CD4-positive, alpha-beta T cell treated with Interferon alpha-2 for 1 hour (primary cell): ENCODE results near the gene MAD1L1.
A peak's percentile ranks its signal among the peaks of the same experiment; 100 is the strongest.

Experiments
- DNase-seq, 2 donors: peaks; one replicate each; pipeline ENCODE4 v3.0.0-alpha.2; 2020 to 2022

The MAD1L1 gene

DNA sequence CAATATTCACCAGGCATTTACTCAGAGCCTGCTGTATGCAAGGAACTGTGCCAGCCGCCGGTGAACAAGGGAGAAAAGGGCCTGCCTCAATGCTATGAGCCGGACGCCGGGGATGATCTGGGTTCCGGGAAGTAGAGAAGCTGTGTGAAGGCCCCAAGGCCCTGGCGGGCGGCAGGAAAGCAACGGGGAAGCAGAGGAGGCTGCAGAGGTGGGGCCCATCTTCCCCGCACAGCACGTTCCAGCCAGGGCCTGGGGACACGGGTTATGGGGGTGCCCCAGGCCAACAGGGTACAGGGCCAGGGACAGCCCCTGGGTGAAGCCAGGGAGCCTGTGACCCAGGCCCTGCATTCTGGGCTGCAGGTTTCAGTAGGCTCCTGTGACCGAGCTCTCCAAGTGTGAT, 179.3 kb downstream of the MAD1L1 start:
- DNase-seq = no peak

- no peak for DNase-seq
Observed at GRCh38 chr7:2052657-2053048, 180.1 kb downstream of the MAD1L1 start.

DNA sequence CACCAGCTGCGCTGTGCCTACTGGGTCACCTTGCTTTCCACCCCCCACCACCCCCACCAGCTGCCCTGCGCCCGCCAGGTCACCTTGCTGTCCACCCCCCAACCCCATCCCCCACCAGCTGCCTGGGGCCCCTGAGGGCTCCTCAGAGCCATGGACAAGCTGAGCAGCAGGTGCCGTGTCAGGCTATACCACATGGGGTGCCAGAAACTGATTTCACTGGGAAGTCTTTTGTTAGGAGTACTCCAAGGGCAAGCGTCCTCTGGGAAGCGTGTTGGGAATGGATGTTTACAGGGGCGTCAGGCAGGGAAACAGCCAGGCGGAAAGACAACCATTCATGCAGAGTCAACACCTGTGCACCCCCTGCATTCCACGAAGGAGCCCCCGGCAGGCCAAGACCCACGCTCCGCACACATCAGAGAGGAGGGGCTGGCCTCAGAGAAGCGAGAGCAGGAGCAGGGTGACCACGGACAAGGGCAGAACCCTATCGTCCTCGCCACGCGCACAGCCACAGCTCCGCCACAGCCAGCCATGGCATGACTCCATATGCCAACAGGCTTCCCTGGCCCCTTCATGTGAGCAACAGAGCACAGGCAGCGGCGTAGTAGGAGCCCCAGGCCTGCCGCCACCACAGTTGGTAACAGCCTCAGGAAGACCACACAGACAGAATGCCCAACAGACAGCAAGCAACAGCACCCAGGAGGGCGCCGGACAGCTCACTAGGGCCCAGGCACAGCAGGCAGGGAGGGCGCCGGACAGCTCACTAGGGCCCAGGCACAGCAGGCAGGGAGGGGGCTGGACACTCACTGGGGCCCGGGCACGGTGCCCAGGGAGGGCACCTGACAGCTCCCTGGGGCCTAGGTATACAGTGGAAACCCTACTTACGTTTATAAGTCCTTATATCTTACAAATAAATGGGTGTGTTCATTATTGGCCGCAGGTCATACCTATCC, 180.8 kb downstream of the MAD1L1 start:
- no peak for DNase-seq

DNA sequence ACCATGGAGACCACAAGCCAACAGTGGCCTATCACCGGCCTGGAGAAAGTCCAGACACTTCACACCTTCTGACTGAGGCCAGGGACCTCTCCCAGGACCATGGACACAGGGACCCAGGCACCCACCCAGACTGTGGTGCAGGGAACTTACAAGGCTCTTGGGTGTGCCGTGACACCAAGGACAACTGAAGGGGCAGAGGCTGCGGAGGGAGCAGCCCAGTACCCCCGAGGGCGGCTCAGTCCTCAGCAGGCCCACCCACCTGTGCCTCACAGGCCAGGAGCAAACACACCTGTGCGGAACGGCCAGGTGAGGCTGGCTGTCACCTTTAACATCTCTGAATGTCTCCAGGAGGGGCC, 182.3 kb downstream of the MAD1L1 start:
- DNase-seq = no peak

DNA sequence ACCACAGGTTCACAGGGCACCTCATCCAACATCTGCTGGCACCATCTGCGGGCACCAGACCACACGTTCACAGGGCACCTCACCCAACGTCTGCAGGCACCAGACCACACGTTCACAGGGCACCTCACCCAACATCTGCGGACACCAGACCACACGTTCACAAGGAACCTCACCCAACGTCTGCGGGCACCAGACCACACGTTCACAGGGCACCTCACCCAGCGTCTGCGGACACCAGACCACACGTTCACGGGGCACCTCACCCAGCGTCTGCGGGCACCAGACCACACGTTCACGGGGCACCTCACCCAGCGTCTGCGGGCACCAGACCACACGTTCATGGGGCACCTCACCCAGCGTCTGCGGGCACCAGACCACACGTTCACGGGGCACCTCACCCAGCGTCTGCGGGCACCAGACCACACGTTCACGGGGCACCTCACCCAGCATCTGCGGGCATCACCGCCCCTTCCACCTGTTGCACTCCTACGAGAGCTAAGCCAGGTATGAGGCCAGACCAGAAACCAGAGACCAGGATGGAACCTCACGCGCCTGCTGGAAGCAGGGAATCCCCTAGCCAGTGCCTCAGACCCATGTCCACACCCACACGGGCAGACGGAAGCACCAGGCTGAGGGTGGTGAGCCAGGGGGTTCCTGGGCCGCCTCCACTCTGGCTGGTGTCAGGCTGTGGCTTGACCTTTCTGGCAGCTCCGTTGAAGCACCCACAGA, 182.8 kb downstream of the MAD1L1 start:
- DNase-seq = peak; percentile 16 to 34

DNA sequence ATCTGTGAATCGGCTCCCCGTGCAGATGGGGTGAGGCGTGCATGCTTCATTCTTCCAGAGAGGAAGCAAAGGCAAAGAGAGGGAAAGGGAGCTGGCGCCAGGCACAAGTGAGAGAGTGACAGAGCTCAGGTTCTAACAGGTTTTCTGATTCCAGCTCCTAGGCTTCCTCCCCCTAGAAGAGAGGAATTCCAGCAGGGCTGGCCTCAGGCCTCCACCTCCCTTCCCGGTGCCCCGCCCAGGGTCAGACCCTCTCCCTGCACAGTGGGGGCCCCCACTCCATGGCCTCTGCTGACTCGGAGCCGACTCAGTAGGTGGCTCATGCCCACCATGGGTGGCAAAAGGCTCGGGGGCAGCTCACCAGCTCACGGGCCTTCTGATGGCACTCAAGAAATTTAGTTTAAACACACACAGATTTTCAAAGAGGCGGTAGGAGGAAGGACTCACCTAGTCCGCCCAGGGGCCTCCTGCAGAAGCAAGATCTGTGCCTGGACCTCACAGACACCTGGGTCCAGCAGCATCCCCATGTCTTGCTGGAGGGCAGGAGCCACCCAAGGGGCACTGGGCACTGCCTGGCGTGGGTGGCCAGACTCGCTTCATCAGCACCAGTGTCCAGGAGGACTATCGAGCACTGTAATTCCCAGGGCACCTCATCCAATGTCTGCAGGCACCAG, 183.5 kb downstream of the MAD1L1 start:
- DNase-seq = no peak

DNA sequence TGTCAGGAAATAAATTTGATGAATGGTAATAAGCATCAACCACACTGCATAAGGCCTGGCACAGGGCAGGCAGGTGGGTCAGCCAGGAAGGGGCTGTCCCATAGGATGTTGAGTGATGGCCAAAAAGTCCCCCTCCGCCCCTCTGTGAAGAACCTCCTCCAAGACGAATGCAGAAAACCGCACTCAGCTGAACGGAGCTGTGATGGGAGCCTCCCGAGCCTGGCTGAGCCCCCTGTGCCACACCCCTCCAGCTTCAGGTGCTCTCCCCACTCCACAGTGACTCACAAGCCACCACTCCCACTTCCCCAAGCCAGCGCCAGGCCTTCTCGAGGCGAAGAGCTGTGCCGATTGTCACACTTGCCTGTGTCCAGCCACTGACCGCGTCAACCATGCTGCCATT, 184.2 kb downstream of the MAD1L1 start:
- no peak for DNase-seq

- DNase-seq = no peak
Observed at GRCh38 chr7:2048006-2048405, 184.7 kb downstream of the MAD1L1 start.

DNA sequence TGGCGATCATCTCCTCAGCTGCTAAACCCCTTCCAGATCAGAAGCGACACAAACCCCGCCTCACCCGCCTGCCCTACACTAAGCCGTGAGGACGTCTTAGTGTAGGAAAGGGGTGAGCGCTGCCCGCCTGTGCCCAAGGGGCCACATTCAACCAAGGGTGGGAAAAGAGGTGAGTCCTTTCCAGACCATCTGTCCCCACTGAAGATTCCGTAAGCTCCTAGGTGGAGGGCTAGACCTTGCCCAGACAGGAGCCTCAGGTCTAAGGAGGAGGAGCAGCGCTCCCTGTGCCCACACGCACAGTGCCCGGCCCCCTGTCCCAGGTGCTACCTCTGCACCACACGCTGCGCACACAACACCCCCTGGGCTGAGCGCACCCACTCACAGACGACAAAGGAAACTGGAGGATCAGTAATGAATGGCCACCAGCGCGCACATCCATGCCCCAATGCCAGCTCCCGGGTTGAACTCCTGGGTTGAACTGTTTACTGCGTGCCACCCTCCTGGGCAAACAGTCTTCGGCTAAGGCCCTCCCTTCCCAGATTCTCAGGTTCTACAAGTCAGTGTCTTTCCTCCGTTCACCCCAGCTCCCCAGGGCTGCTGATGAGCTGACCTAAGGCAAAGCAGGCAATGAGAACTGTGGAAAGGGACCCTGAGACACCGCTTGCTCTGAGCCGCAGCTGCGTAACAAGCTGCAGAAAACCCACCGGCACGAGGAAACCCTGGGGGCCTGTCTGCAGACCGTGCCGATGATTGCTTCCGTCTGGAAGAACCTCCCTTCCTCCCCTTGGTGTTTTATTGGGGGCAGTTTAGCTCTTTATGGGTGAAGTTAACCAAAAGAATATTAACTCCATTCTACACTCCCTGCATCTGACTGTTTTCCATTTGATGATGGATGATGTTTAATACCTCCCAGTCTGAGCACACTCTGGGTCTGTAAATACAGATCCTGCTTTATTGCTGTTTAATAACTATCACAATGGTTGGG, 185.9 kb downstream of the MAD1L1 start:
- no peak for DNase-seq

DNA sequence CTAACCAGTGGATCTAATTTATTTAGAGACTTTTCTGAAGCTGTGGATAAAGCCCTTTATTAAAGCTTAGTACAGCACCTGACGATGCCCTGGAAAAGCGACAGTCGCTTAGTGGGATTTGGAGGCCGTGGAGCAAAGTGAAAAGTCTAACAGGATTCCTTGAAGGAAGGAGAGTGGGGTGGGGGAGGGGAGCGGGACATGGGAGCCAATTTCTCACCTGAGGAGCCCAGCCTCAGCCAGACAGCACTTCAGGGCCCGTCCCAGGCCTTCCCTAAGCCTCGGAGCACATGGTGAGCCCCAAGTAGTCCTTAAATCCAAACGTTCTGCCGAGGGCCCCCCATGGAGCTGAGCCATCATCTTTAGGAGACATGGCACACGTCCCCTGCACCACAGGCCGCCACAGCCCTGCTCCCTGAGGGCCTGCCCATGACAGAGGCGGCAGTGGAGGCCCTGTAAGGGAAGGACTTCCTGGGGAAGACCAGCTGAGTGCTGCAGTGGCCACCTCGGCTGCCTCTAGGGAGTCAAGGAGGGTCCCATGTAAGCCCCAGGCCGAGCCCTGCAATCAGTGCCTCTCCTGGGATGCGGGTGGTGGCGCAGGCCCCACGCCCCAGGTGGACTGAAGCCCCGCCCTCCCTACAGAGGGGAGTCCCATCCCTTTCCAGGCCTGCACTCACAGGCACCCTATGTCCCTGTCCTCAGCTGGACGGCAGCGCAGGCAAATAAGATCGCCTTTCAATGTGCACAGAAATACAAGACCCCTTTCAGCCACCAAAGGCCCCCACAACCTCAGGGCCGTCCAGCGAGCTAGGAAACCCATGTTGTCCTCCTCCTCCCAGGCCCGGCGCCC, 187.0 kb downstream of the MAD1L1 start:
- no peak for DNase-seq

- DNase-seq = no peak
Observed at GRCh38 chr7:2044883-2045471, 187.8 kb downstream of the MAD1L1 start.

DNA sequence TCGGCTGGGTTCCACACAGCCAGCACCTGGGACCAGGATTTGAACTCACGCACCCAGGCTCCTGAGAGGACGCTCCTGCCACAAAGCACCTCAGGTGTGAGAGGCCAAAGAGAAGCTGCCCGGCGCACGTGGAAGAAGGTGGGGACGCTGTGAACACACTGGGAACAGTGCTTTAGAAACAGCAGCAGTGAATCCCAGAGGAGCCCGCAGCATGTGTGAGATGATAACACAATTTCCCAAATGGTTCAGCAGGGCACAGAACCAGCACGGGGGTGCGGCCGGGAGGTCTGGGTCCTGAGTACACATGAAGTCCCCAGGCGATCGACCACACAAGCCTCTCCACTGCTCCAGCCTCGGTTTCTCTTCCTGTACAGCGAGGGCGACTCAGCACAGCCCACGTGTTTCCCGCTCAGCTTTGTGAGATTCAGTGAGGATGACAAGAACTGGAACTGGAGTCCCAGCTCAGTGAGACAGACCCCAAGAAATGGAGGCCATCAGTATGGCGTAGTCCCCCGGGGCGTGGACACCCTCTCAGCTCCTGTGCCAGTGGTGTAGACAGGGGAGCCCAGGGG, 188.3 kb downstream of the MAD1L1 start:
- no peak for DNase-seq

GRCh38 chr7:2043316-2044039, 189.3 kb downstream of the MAD1L1 start:
- DNase-seq = no peak

DNA sequence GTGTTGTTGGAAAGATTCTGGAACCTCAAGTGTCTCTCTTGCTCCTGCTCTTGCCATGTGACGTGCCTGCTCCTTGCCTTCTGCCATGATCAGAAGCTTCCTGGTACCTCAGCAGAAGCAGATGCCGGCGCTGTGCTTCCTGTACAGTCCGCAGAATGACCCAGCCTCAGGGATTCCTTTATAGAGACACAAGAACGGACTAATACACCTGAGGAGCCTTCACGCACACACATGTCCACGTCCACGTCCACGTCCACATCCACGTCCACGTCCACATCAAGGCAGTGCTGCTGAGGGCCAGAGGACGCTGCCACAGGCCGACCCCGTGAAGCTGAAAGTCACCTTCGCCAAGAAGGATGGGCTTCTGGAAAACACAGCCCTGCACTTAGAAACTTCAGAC, 190.1 kb downstream of the MAD1L1 start:
- no peak for DNase-seq

- DNase-seq = no peak
Observed at GRCh38 chr7:2041496-2042367, 191.0 kb downstream of the MAD1L1 start.

- peak in 1 of 2 donors; percentile 16 for DNase-seq
Observed at GRCh38 chr7:2040893-2041270, 191.9 kb downstream of the MAD1L1 start.

DNA sequence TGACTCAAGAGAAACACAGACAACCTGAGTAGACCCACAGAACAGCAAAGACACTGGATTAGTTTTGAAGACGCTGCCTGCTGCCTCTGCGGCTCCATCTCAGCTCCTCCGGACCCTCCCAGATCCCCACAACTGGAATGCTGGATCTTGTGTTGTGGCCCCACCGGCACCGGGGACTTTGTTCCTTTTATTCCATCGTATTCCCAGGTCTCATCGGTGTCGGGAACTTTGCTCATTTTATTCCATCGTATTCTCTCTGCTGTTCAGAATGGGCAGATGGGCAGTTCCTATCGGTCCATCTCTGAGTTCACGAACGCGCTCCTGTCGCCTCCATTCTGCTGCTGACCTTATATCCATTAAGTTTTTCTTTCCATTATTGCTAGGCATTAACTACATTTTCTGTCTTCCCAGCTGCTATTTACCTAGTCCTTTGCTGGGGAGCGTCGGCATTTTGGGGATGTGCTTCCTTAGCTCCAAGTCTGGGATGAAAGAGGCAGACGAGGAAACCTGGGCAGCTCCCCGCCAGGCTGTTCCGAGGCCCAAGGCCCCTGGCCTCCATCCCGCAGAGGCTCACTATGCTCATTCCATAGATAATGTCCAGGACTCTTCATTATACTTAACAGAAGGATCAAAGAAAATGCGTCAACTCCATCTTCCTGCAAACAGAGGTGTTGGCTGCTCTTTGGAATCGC, 192.4 kb downstream of the MAD1L1 start:
- no peak for DNase-seq
